Keratinocyte (primary cell): ENCODE results near the gene ENPP6. TPM values are rescaled to one million over a fixed set of nuclear protein-coding genes. Genes with fewer than 3 reads are reported as not detected.

Experiments
- DNase-seq: peaks from one replicate; pipeline ENCODE4 v3.0.0-alpha.2; 2011; ENCODE audit warnings: low read depth, missing footprints, low spot score
- FAIRE-seq: peaks from 2 replicates; lab custom pipeline; 2011; peaks lifted over from hg19 to GRCh38; lab: Jason Lieb, UNC
- H2AFZ ChIP-seq: 2 replicates; pipeline ENCODE4 v1.6.0; 2012; ENCODE audit warnings: low read length, control low read depth, inconsistent platforms; ENCODE audit not compliant: control insufficient read depth
- H3K27ac ChIP-seq: 2 replicates; pipeline ENCODE4 v1.5.1; 2011; ENCODE audit warnings: low read length; ENCODE audit not compliant: control insufficient read depth, insufficient read depth
- H3K27me3 ChIP-seq: 3 replicates; pipeline ENCODE4 v1.6.0; 2011; ENCODE audit warnings: low read length; ENCODE audit not compliant: control insufficient read depth, insufficient read depth; ENCODE audit errors: extremely low read depth
- H3K36me3 ChIP-seq, 2 experiments: 2 replicates in 1 of 2; 3 replicates in 1 of 2; pipeline ENCODE4 v1.5.1; 2011; ENCODE audit warnings: low read length in 2 of 2, mild to moderate bottlenecking in 1 of 2; ENCODE audit not compliant: control insufficient read depth in 2 of 2, insufficient read depth in 2 of 2; ENCODE audit errors: extremely low read depth in 1 of 2
- H3K4me1 ChIP-seq: 3 replicates; pipeline ENCODE4 v1.5.1; 2011; ENCODE audit warnings: low read length; ENCODE audit not compliant: control insufficient read depth, insufficient read depth; ENCODE audit errors: extremely low read depth
- H3K4me2 ChIP-seq: 3 replicates; pipeline ENCODE4 v1.6.0; 2011; ENCODE audit warnings: low read depth, low read length; ENCODE audit not compliant: control insufficient read depth, insufficient read depth; ENCODE audit errors: extremely low read depth
- H3K4me3 ChIP-seq, 3 experiments: fragments of 200-600 bp in 1 of 3; sonication (generic) in 1 of 3; 2 replicates in 2 of 3; 3 replicates in 1 of 3; pipeline ENCODE4 v1.5.1; 2011 to 2016; ENCODE audit warnings: low read length in 3 of 3, mild to moderate bottlenecking in 3 of 3, control low read depth in 2 of 3, inconsistent platforms in 1 of 3, low read depth in 1 of 3, mixed read lengths in 1 of 3, mixed run types in 1 of 3, moderate library complexity in 1 of 3; ENCODE audit not compliant: control insufficient read depth in 2 of 3, insufficient read depth in 2 of 3; ENCODE audit errors: extremely low read depth in 1 of 3
- H3K79me2 ChIP-seq: 2 replicates; pipeline ENCODE4 v1.6.0; 2012; ENCODE audit warnings: low read length; ENCODE audit not compliant: control insufficient read depth, insufficient read depth
- H3K9ac ChIP-seq: 3 replicates; pipeline ENCODE4 v1.6.0; 2011; ENCODE audit warnings: low read length; ENCODE audit not compliant: control insufficient read depth, insufficient read depth; ENCODE audit errors: extremely low read depth
- H3K9me1 ChIP-seq: 3 replicates; pipeline ENCODE4 v1.6.0; 2011; ENCODE audit warnings: low read length; ENCODE audit not compliant: control insufficient read depth, insufficient read depth; ENCODE audit errors: extremely low read depth
- H3K9me3 ChIP-seq: 2 replicates; pipeline ENCODE4 v1.5.1; 2012; ENCODE audit warnings: low read depth, low read length; ENCODE audit not compliant: control insufficient read depth
- H4K20me1 ChIP-seq: 3 replicates; pipeline ENCODE4 v1.6.0; 2011; ENCODE audit warnings: low read length; ENCODE audit not compliant: control insufficient read depth, insufficient read depth; ENCODE audit errors: extremely low read depth
- CTCF ChIP-seq, 3 experiments: IDR thresholded peaks in 1 of 3; conservative IDR thresholded peaks in 1 of 3; optimal IDR thresholded peaks in 1 of 3; 2 replicates in 2 of 3; 3 replicates in 1 of 3; pipeline versions ENCODE3 to v1.5.1; 2011; ENCODE audit warnings: low read length in 3 of 3, mild to moderate bottlenecking in 3 of 3, moderate library complexity in 2 of 3, control low read depth in 1 of 3, inconsistent platforms in 1 of 3; ENCODE audit not compliant: insufficient read depth in 2 of 3; ENCODE audit errors: extremely low read depth in 1 of 3
- EZH2 ChIP-seq: IDR thresholded peaks from one replicate; pipeline ENCODE4 v1.6.1; 2012; ENCODE audit warnings: inconsistent platforms, mild to moderate bottlenecking, low read length, moderate library complexity
- dilution Hi-C: fragments of 300-500 bp; cut with MboI; formaldehyde crosslinking; loops from one replicate; pipeline ENCODE4 v1.7.0; 2020; ENCODE audit warnings: low sequenced_read_pairs; ENCODE audit not compliant: extremely low pct_ligation_motif_present
- polyA plus RNA-seq, 5 experiments: library from polyadenylated mRNA; depleted of rRNA in 3 of 5; stranded (reverse) in 3 of 5; stranded (forward) in 1 of 5; unstranded in 1 of 5; fragments of >200 nt; gene quantifications; 1 replicate in 1 of 5; 2 replicates in 3 of 5; 3 replicates in 1 of 5; pipeline versions ENCODE4 v1.2.1 to v1.2.3, GENCODE V29; 2011 to 2012; ENCODE audit warnings: missing spikeins in 2 of 5, low read depth in 1 of 5, low replicate concordance in 1 of 5

Gene ENPP6
- polyA plus RNA-seq, 1 donor (not counting 4 experiments of a cell fraction or from before 2014, with no cell fraction given), result not detected

- H3K4me2 ChIP-seq, result no peak overlapping the region
- H3K36me3 ChIP-seq, result no peaks in the 10 kb centered on the region
- no peaks in the 10 kb centered on the region for H3K9me1 ChIP-seq
- H3K79me2 ChIP-seq, result no peaks in the 10 kb centered on the region
- H3K9me3 ChIP-seq, result no peaks in the 10 kb centered on the region
- no peaks in the 10 kb centered on the region for H3K27me3 ChIP-seq
- no peak overlapping the region for H3K9ac ChIP-seq
- DNase-seq (no peak), FAIRE-seq (no peak)
- no peak overlapping the region for H2AFZ ChIP-seq
- H3K4me1 ChIP-seq, result no peaks in the 10 kb centered on the region
- no peak overlapping the region for H3K4me3 ChIP-seq
- dilution Hi-C loops, result no loop called here
- H4K20me1 ChIP-seq, result no peaks in the 10 kb centered on the region
- no peak for TF ChIP-seq EZH2
- H3K27ac ChIP-seq, result no peak overlapping the region
Observed at GRCh38 chr4:184235526-184235925, 17.9 kb upstream of the ENPP6 start.

- no peak overlapping the region for H3K4me3 ChIP-seq
- no peak for TF ChIP-seq EZH2
- no peak for TF ChIP-seq CTCF (optimal IDR thresholded peaks at IDR 0.05 in 1 of 3, IDR thresholded peaks at IDR 0.05 in 1 of 3, conservative IDR thresholded peaks at IDR 0.05 in 1 of 3; ENCODE audit: extremely low read depth in 1 of 3, insufficient read depth in 2 of 3, low read length in 3 of 3)
- no peaks in the 10 kb centered on the region for H3K36me3 ChIP-seq
- H3K9me3 ChIP-seq, result no peaks in the 10 kb centered on the region
- FAIRE-seq, result no peak
- no peak overlapping the region for H3K27ac ChIP-seq
- H3K9me1 ChIP-seq, result no peaks in the 10 kb centered on the region
- H3K4me1 ChIP-seq, result no peaks in the 10 kb centered on the region
- no peaks in the 10 kb centered on the region for H4K20me1 ChIP-seq
- H3K79me2 ChIP-seq, result no peaks in the 10 kb centered on the region
- dilution Hi-C loops, result no loop called here
- H3K9ac ChIP-seq, result no peak overlapping the region
- no peak for DNase-seq
- H3K4me2 ChIP-seq, result no peak overlapping the region
- no peaks in the 10 kb centered on the region for H3K27me3 ChIP-seq
- H2AFZ ChIP-seq, result no peak overlapping the region
Observed at GRCh38 chr4:184234155-184234554, 16.5 kb upstream of the ENPP6 start.

GRCh38 chr4:184232975-184233374, 15.3 kb upstream of the ENPP6 start:
- Histone ChIP-seq H3K4me2 (no peak overlapping the region), H3K27ac (no peak overlapping the region), H4K20me1 (no peaks in the 10 kb centered on the region), H3K4me3 (no peak overlapping the region), H3K36me3 (no peaks in the 10 kb centered on the region), H3K27me3 (no peaks in the 10 kb centered on the region), H3K79me2 (no peaks in the 10 kb centered on the region), H3K9ac (no peak overlapping the region), H3K4me1 (no peaks in the 10 kb centered on the region), H3K9me1 (no peaks in the 10 kb centered on the region), H2AFZ (no peak overlapping the region), H3K9me3 (no peaks in the 10 kb centered on the region)
- TF ChIP-seq CTCF (optimal IDR thresholded peaks at IDR 0.05 in 1 of 3, IDR thresholded peaks at IDR 0.05 in 1 of 3, conservative IDR thresholded peaks at IDR 0.05 in 1 of 3; ENCODE audit: extremely low read depth in 1 of 3, insufficient read depth in 2 of 3, low read length in 3 of 3) (no peak), EZH2 (no peak)
- dilution Hi-C loops, result no loop called here
- FAIRE-seq (peak; percentile 66), DNase-seq (no peak)
